SU-DHL-6 (cell line): ENCODE data around the gene FTCD.

Experiments used
- EZH2phosphoT487 ChIP-seq: fragments of 200-600 bp; sonication (generic), shearing (Covaris generic); conservative IDR thresholded peaks from 2 replicates; pipeline ENCODE4 v1.6.1; 2018; ENCODE audit warnings: mild to moderate bottlenecking, antibody characterized with exemption, low read length, moderate library complexity, mixed read lengths
- TF ChIP-seq, protein P1 (sequence below): fragments of 200-600 bp; sonication (generic); IDR thresholded peaks from one replicate; pipeline ENCODE4 v1.5.1; 2017; ENCODE audit warnings: antibody characterized with exemption, mild to moderate bottlenecking, low read length, moderate library complexity; ENCODE audit not compliant: insufficient read depth, poor library complexity, severe bottlenecking

DNA sequence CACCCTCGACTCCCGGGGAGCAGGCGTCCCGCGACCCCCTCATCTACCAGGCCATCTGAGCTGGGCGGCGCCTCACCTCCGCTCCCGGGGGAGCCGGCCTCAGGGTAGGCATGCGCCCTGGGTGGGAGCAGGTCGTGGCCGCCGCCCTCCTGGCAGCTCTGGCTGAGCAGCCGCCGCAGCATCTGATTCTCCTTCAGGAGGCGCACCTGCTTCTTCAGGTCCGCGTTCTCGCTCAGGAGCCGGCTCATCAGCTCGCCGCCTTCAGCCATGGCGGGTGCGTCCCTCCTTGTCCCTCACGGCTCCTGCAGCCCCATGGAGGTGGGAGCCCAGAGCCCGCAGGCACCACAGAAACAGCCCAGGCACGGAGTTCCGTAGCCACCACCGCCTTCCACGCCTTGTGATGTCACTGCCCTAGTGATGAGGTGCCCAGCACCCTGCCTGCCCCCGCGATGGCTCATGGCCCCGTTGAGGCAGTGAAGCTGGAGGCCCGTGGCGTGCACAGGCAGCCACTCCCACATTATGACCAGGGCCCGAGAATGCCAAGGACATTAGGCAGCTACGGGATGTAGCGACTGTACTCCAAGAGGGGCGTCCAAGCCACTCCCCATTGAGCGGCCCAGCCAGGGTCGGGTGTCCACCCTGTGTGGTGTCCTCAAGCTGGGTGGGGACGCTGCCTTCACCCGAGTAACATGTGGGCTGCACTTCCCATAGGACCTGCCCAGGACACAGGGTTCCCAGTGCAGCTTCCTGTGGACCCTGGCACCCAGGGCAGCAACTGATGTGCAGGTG, 27.4 kb upstream of the FTCD start:
- TF ChIP-seq, protein P1, sequence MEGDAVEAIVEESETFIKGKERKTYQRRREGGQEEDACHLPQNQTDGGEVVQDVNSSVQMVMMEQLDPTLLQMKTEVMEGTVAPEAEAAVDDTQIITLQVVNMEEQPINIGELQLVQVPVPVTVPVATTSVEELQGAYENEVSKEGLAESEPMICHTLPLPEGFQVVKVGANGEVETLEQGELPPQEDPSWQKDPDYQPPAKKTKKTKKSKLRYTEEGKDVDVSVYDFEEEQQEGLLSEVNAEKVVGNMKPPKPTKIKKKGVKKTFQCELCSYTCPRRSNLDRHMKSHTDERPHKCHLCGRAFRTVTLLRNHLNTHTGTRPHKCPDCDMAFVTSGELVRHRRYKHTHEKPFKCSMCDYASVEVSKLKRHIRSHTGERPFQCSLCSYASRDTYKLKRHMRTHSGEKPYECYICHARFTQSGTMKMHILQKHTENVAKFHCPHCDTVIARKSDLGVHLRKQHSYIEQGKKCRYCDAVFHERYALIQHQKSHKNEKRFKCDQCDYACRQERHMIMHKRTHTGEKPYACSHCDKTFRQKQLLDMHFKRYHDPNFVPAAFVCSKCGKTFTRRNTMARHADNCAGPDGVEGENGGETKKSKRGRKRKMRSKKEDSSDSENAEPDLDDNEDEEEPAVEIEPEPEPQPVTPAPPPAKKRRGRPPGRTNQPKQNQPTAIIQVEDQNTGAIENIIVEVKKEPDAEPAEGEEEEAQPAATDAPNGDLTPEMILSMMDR = no peak
- TF ChIP-seq EZH2phosphoT487 = no peak
